SK-N-MC (cell line): ENCODE measurements around the gene KRTAP1-5.

Experiments used
- EZH2 ChIP-seq: fragments of 200-600 bp; sonication (generic); IDR thresholded peaks from one replicate; pipeline ENCODE4 v1.6.1; 2017; ENCODE audit warnings: antibody characterized with exemption
- FOXP2 ChIP-seq: optimal IDR thresholded peaks from 2 replicates; pipeline ENCODE3; 2011; ENCODE audit warnings: mild to moderate bottlenecking, moderate library complexity; ENCODE audit not compliant: insufficient read depth; ENCODE audit errors: extremely low read length, control extremely low read depth

DNA sequence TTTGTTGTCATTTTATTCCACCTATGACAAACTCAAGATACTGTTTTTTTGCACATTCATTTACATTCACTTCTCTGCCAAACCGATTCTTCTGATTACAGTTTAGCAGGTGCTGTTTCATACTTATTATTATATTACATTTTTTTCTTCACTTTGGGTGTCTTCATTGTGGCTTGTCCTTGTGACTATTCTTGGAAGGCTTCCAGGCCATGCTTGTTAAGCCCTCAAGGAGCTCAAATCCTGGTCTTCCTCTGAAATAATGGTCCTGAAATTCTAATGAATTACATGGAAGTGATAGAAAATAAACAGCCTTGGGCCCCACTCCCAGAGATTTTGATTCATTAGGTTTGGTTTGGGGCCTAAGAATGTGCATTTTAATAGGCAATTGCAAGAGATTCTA is 37.3 kb upstream of the KRTAP1-5 start:
- TF ChIP-seq EZH2 (no peak), FOXP2 (no peak)
